HepG2 (cell line): ENCODE measurements around the gene RERE. TPM values are rescaled to one million over a fixed set of nuclear protein-coding genes. Genes with fewer than 3 reads are reported as not detected.

Experiments used
- ATAC-seq: fragments of 200-7000 bp; cut with Tn5 transposase; 3 replicates; pipeline ENCODE4 v1.9.1; 2020; ENCODE audit warnings: mild to moderate bottlenecking, moderate library complexity
- BruUV-seq: library from RNA; stranded (reverse); fragments of 400-500 nt; replicated peaks from 2 replicates; lab custom pipeline; 2021; lab: Mats Ljungman, UMichigan
- CTCF ChIA-PET: fragments of 300-600 bp; formaldehyde crosslinking; extraction: SDS; loops from one replicate; lab custom pipeline; 2021; ENCODE audit warnings: low total read pairs, inconsistent platforms, low intra/inter-chr PET ratio; lab: Yijun Ruan, JAX
- POLR2A ChIA-PET: fragments of 350-600 bp; sonication (Branson Sonifier 250); formaldehyde crosslinking; loops from one replicate; lab custom pipeline; 2020; ENCODE audit warnings: antibody characterized with exemption, inconsistent platforms; lab: Yijun Ruan, JAX
- DNase-seq: peaks from one replicate; pipeline ENCODE4 v3.0.0-alpha.2; 2015; ENCODE audit warnings: low spot score
- FAIRE-seq: peaks from 3 replicates; lab custom pipeline; 2011; peaks lifted over from hg19 to GRCh38; lab: Jason Lieb, UNC
- H2AFZ ChIP-seq: one replicate; pipeline ENCODE4 v1.6.1; 2011; ENCODE audit warnings: low read length, inconsistent platforms
- H3K27ac ChIP-seq: fragments of 300-600 bp; 3 replicates; pipeline ENCODE4 v1.8.0; 2011; ENCODE audit warnings: mixed run types, mild to moderate bottlenecking, mixed read lengths, low read length, inconsistent platforms; ENCODE audit not compliant: insufficient read depth; ENCODE audit errors: extremely low read length
- H3K27me3 ChIP-seq, 2 experiments: fragments of 200-600 bp in 1 of 2; 2 replicates in 1 of 2; 3 replicates in 1 of 2; pipeline versions ENCODE4 v1.6.0 to v1.8.0; 2011; ENCODE audit warnings: low read length in 2 of 2, mild to moderate bottlenecking in 2 of 2, moderate library complexity in 2 of 2, inconsistent platforms in 1 of 2; ENCODE audit not compliant: insufficient read depth in 2 of 2, control insufficient read depth in 1 of 2
- H3K36me3 ChIP-seq, 2 experiments: fragments of 200-600 bp in 1 of 2; replicated peaks in 1 of 2; 2 replicates in 1 of 2; 3 replicates in 1 of 2; pipeline versions ENCODE4 v1.5.1 to v1.8.0; 2011; ENCODE audit warnings: low read length in 2 of 2, inconsistent platforms in 1 of 2; ENCODE audit not compliant: insufficient read depth in 2 of 2, control insufficient read depth in 1 of 2
- H3K4me1 ChIP-seq: 2 replicates; pipeline ENCODE4 v1.5.1; 2012; ENCODE audit warnings: low read length, inconsistent platforms; ENCODE audit not compliant: insufficient read depth
- H3K4me2 ChIP-seq: 2 replicates; pipeline ENCODE4 v1.6.0; 2011; ENCODE audit warnings: low read depth, low read length, inconsistent platforms
- H3K4me3 ChIP-seq, 3 experiments: fragments of 200-600 bp in 1 of 3; sonication (generic), shearing (Covaris generic) in 1 of 3; replicated peaks in 1 of 3; 2 replicates each; pipeline ENCODE4 v1.5.1; 2011 to 2016; ENCODE audit warnings: low read length in 3 of 3, inconsistent platforms in 2 of 3, low read depth in 2 of 3, mild to moderate bottlenecking in 2 of 3, control low read depth in 1 of 3, mixed read lengths in 1 of 3; ENCODE audit not compliant: insufficient read depth in 1 of 3
- H3K79me2 ChIP-seq: one replicate; pipeline ENCODE4 v1.6.1; 2011; ENCODE audit warnings: low read length, inconsistent platforms; ENCODE audit not compliant: insufficient read depth
- H3K9ac ChIP-seq: 2 replicates; pipeline ENCODE4 v1.6.0; 2011; ENCODE audit warnings: mild to moderate bottlenecking, low read depth, low read length, inconsistent platforms; ENCODE audit not compliant: insufficient read depth
- H3K9me3 ChIP-seq: 2 replicates; pipeline ENCODE4 v1.5.1; 2012; ENCODE audit warnings: mild to moderate bottlenecking, low read length
- H4K20me1 ChIP-seq: 2 replicates; pipeline ENCODE4 v1.6.0; 2011; ENCODE audit warnings: inconsistent platforms, mild to moderate bottlenecking, low read length, moderate library complexity; ENCODE audit not compliant: insufficient read depth
- ARID5B ChIP-seq: IDR thresholded peaks from 2 replicates; pipeline ENCODE4 v1.4.0; 2020; ENCODE audit warnings: mild to moderate bottlenecking, missing genetic modification reagents
- ZBTB4 ChIP-seq: sonication (generic); formaldehyde crosslinking; IDR thresholded peaks from 2 replicates; pipeline ENCODE4 v1.4.0; 2020; ENCODE audit warnings: missing genetic modification reagents, mild to moderate bottlenecking, borderline replicate concordance
- ZC3H4 ChIP-seq: sonication (generic); formaldehyde crosslinking; IDR thresholded peaks from 2 replicates; pipeline ENCODE4 v1.4.0; 2020; ENCODE audit warnings: missing genetic modification reagents, borderline replicate concordance
- ZFAT ChIP-seq: sonication (generic); formaldehyde crosslinking; conservative IDR thresholded peaks from 2 replicates; pipeline ENCODE4 v1.8.1; 2023; ENCODE audit warnings: missing genetic modification reagents, inconsistent platforms
- ZNF441 ChIP-seq: sonication (generic); formaldehyde crosslinking; IDR thresholded peaks from 2 replicates; pipeline ENCODE4 v1.7.0; 2021; ENCODE audit warnings: missing genetic modification reagents, borderline replicate concordance
- ZNF550 ChIP-seq: sonication (generic); formaldehyde crosslinking; IDR thresholded peaks from 2 replicates; pipeline ENCODE4 v1.4.0; 2020; ENCODE audit warnings: mild to moderate bottlenecking, missing genetic modification reagents, borderline replicate concordance
- ZNF761 ChIP-seq: sonication (generic); formaldehyde crosslinking; conservative IDR thresholded peaks from 2 replicates; pipeline ENCODE4 v1.4.0; 2020; ENCODE audit warnings: mild to moderate bottlenecking, missing genetic modification reagents
- ZNF792 ChIP-seq: IDR thresholded peaks from 2 replicates; pipeline ENCODE4 v1.6.1; 2016
- WGBS: methylation state at CpG from one replicate; pipeline ENCODE4 v1.1.6; 2017; ENCODE audit warnings: low lambda C conversion rate; 5-methylcytosine and 5-hydroxymethylcytosine counted together
- in situ Hi-C: cut with HindIII; loops from 2 replicates; pipeline ENCODE4 v1.10.0; 2017; ENCODE audit warnings: low pct_unique_long_range_greater_than_20kb; ENCODE audit not compliant: extremely low pct_ligation_motif_present
- intact Hi-C: fragments of 100-400 bp; cut with micrococcal nuclease; formaldehyde crosslinking; loops from one replicate; pipeline ENCODE4 v1.10.0; 2022; ENCODE audit not compliant: unreplicated experiment
- polyA plus RNA-seq, 8 experiments: library from polyadenylated mRNA; depleted of rRNA in 3 of 8; stranded (reverse) in 7 of 8; unstranded in 1 of 8; fragments of >200 nt; fragmentation: Illumina TruSeq in 4 of 8; extraction: Trizol in 4 of 8; gene quantifications; 2 replicates each; pipeline versions ENCODE4 v1.2.1 to v1.2.3, GENCODE V29; 2011 to 2016; ENCODE audit warnings: low read depth in 4 of 8, missing spikeins in 1 of 8, mixed read lengths in 1 of 8; ENCODE audit not compliant: insufficient read depth in 1 of 8
- total RNA-seq, 5 experiments: library from RNA; depleted of rRNA; stranded (reverse); fragments of >200 nt; fragmentation: Illumina TruSeq; extraction: Trizol; gene quantifications; 2 replicates each; pipeline ENCODE4 v1.2.3, GENCODE V29; 2016; ENCODE audit warnings: low read depth in 1 of 5

The RERE gene
- total and polyA plus RNA-seq, 2 of the 13 experiments (the other 11 are each of a cell fraction or from before 2014, with no cell fraction given): 18.3 to 21.9 TPM

GRCh38 chr1:8699679-8700078, 117.8 kb downstream of the RERE start:
- H3K36me3 ChIP-seq: no peaks in the 10 kb centered on the region; a peak in 1 of 5 replicates
- H3K27ac ChIP-seq: no peak overlapping the region
- no peak for FAIRE-seq
- no peak overlapping the region for H2AFZ ChIP-seq
- no peaks in the 10 kb centered on the region; a peak in 1 of 5 replicates for H3K27me3 ChIP-seq
- H4K20me1 ChIP-seq: peaks cover 35% of the 10 kb centered on the region
- H3K79me2 ChIP-seq: peaks cover 91% of the 10 kb centered on the region
- CTCF ChIA-PET: no interaction called here
- no peak overlapping the region for H3K9ac ChIP-seq
- no peaks in the 10 kb centered on the region for H3K9me3 ChIP-seq
- POLR2A ChIA-PET: no interaction called here
- H3K4me2 ChIP-seq: peak overlapping the region; percentile 69
- intact Hi-C loops: loop anchor here (5.0 to 10.0 kb wide), 3 partner anchors 43 to 325 kb away; no protein-coding TSS in a partner anchor
- peaks cover 70% of the 10 kb centered on the region for H3K4me1 ChIP-seq
- no peak for ATAC-seq
- in situ Hi-C loops: no loop called here
- TF ChIP-seq ZNF761 (CRISPR knock-in tag) (no peak), ZFAT (CRISPR knock-in tag) (no peak), ZNF550 (no peak), ZBTB4 (CRISPR knock-in tag) (no peak), ARID5B (no peak), ZNF792 (no peak), ZC3H4 (CRISPR knock-in tag) (no peak), ZNF441 (CRISPR knock-in tag) (no peak)
- WGBS: 95% methylated on average over 7 of the region's 7 CpGs
- peak overlapping the region; percentile 24 to 36 (median 28); a peak in 4 of 6 replicates for H3K4me3 ChIP-seq
- BruUV-seq: no TSS peak
- no peak for DNase-seq
